SU-DHL-6 (cell line): ENCODE measurements around the gene PPP3CA.

ENCODE experiments used
- H2AFZ ChIP-seq: fragments of 200-600 bp; sonication (generic); 2 replicates; pipeline ENCODE4 v1.6.1; 2014; ENCODE audit warnings: low read depth, mild to moderate bottlenecking, moderate library complexity, mixed read lengths, antibody characterized with exemption, low read length; ENCODE audit not compliant: severe bottlenecking
- H3F3A ChIP-seq: fragments of 200-600 bp; shearing (Covaris generic); 2 replicates; pipeline ENCODE4 v1.6.0; 2016; ENCODE audit warnings: antibody characterized with exemption, mild to moderate bottlenecking; ENCODE audit not compliant: insufficient read depth
- H3K27ac ChIP-seq: fragments of 200-600 bp; sonication (generic); 2 replicates; pipeline ENCODE4 v1.5.1; 2016; ENCODE audit warnings: low read depth, mild to moderate bottlenecking, low read length, moderate library complexity, mixed read lengths
- H3K27me3 ChIP-seq: fragments of 200-600 bp; sonication (generic), shearing (Covaris generic); 2 replicates; pipeline ENCODE4 v1.6.0; 2014; ENCODE audit warnings: mild to moderate bottlenecking, low read length
- H3K36me3 ChIP-seq: fragments of 200-600 bp; sonication (generic); 2 replicates; pipeline ENCODE4 v1.6.1; 2014; ENCODE audit warnings: mild to moderate bottlenecking, low read length, mixed read lengths
- H3K4me2 ChIP-seq: fragments of 300-600, 200-600 bp; shearing (Covaris generic), sonication (generic); 2 replicates; pipeline ENCODE4 v1.6.0; 2014; ENCODE audit warnings: low read length, low read depth, mild to moderate bottlenecking; ENCODE audit not compliant: poor library complexity, severe bottlenecking
- H3K4me3 ChIP-seq: fragments of 200-600 bp; sonication (generic); 2 replicates; pipeline ENCODE4 v1.5.1; 2014; ENCODE audit warnings: antibody characterized with exemption, low read length, mild to moderate bottlenecking, mixed read lengths; ENCODE audit not compliant: insufficient read depth, poor library complexity, severe bottlenecking
- H3K79me2 ChIP-seq: fragments of 200-600 bp; sonication (generic); 2 replicates; pipeline ENCODE4 v1.6.1; 2014; ENCODE audit warnings: mild to moderate bottlenecking, low read length, moderate library complexity; ENCODE audit not compliant: insufficient read depth
- H3K9ac ChIP-seq: fragments of 200-600 bp; sonication (generic); 2 replicates; pipeline ENCODE4 v1.7.0; 2014; ENCODE audit warnings: mild to moderate bottlenecking, low read length
- H3K9me2 ChIP-seq: fragments of 200-600 bp; sonication (generic); replicated peaks from 2 replicates; pipeline ENCODE4 v1.6.1; 2014; ENCODE audit warnings: low read length; ENCODE audit not compliant: insufficient read depth
- H3K9me3 ChIP-seq: fragments of 200-600 bp; sonication (generic); 2 replicates; pipeline ENCODE4 v1.6.1; 2014; ENCODE audit warnings: low read length, mixed read lengths; ENCODE audit not compliant: insufficient read depth
- H4K20me1 ChIP-seq: fragments of 200-600 bp; sonication (generic); 2 replicates; pipeline ENCODE4 v1.6.1; 2014; ENCODE audit warnings: low read depth, mild to moderate bottlenecking, antibody characterized with exemption, low read length, moderate library complexity, mixed read lengths
- CTCF ChIP-seq: fragments of 200-600 bp; sonication (generic); IDR thresholded peaks from one replicate; pipeline ENCODE4 v1.5.1; 2017; ENCODE audit warnings: antibody characterized with exemption, mild to moderate bottlenecking, low read length, moderate library complexity; ENCODE audit not compliant: insufficient read depth, poor library complexity, severe bottlenecking
- EZH2phosphoT487 ChIP-seq: fragments of 200-600 bp; sonication (generic), shearing (Covaris generic); conservative IDR thresholded peaks from 2 replicates; pipeline ENCODE4 v1.6.1; 2018; ENCODE audit warnings: mild to moderate bottlenecking, antibody characterized with exemption, low read length, moderate library complexity, mixed read lengths

Gene PPP3CA

DNA sequence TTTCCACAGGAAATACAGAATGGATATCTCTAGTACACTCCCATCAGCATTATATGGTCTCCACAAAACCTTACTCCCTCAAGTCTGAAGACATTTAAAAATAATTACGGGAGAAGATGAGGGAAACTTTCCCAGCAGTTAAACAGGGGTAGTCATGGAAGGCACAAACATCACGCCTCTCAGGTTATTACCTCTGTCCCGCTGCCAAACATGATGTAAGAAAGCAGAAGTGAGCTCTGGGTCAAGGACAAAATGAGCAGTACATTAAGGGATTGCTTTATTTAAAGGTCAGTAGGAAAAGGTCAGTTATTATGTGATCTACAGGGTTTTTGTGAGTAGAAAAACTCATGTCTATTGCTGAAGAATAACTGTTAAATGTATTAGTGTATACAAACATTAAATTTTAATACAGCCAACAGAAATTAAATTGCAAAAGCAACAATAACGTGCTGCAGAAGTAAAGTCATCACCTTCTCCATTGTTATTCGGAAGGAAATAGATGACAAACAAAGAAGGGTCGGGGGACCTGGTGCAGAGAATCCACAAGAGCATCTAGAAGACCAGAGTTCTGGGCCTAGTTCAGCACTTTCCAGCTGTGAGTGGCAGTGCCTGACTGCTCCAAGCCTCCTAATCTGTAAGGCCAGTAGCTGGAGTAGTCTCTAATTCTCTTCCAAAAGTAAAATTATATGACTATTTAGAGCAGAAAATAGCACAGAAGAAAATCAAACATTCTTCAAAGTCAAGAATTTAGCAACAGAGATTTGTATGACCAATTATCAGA lies 171.2 kb downstream of the PPP3CA start:
- no peak overlapping the region for H3K4me2 ChIP-seq
- no peak overlapping the region for H2AFZ ChIP-seq
- no peak overlapping the region for H3K9ac ChIP-seq
- H4K20me1 ChIP-seq = no peaks in the 10 kb centered on the region
- no peaks in the 10 kb centered on the region for H3K9me3 ChIP-seq
- H3K9me2 ChIP-seq = no peaks in the 10 kb centered on the region
- no peaks in the 10 kb centered on the region for H3K36me3 ChIP-seq
- TF ChIP-seq EZH2phosphoT487 = no peak
- TF ChIP-seq CTCF = no peak
- no peaks in the 10 kb centered on the region for H3K27me3 ChIP-seq
- H3F3A ChIP-seq = no peaks in the 10 kb centered on the region
- H3K27ac ChIP-seq = no peak overlapping the region
- no peak overlapping the region for H3K4me3 ChIP-seq
- no peaks in the 10 kb centered on the region for H3K79me2 ChIP-seq

GRCh38 chr4:101174679-101175345 lies 172.5 kb downstream of the PPP3CA start:
- H3K9me2 ChIP-seq = no peaks in the 10 kb centered on the region
- H4K20me1 ChIP-seq = no peaks in the 10 kb centered on the region
- no peaks in the 10 kb centered on the region for H3K9me3 ChIP-seq
- H3K4me3 ChIP-seq = no peak overlapping the region
- no peak overlapping the region for H3K4me2 ChIP-seq
- H3K36me3 ChIP-seq = no peaks in the 10 kb centered on the region
- H2AFZ ChIP-seq = no peak overlapping the region
- no peak overlapping the region for H3K27ac ChIP-seq
- no peaks in the 10 kb centered on the region for H3F3A ChIP-seq
- H3K9ac ChIP-seq = no peak overlapping the region
- no peaks in the 10 kb centered on the region for H3K27me3 ChIP-seq
- H3K79me2 ChIP-seq = no peaks in the 10 kb centered on the region
- TF ChIP-seq CTCF = no peak
- TF ChIP-seq EZH2phosphoT487 = no peak

DNA sequence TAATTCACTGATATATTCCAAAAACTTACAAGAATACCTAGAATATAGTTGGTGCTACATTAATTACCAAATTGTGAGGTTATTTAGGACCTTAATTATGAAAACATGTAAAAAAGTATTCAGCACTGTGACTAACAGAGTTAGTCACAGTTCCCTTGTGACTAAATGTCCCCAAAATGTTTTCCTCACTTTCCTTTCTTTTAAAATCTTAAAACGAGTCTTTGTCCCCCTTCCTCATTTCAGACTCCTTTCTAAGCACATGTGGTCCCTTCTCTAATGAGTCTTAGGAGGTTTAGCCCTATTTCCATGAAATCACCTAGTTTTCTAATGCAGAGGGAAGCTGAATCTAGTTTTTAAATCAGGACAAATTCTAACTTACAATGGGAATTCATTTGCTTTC lies 175.0 kb downstream of the PPP3CA start:
- no peak overlapping the region for H3K4me3 ChIP-seq
- no peaks in the 10 kb centered on the region for H3F3A ChIP-seq
- no peaks in the 10 kb centered on the region for H3K27me3 ChIP-seq
- no peaks in the 10 kb centered on the region for H3K9me3 ChIP-seq
- H4K20me1 ChIP-seq = no peaks in the 10 kb centered on the region
- H2AFZ ChIP-seq = no peak overlapping the region
- H3K36me3 ChIP-seq = no peaks in the 10 kb centered on the region
- no peak for TF ChIP-seq EZH2phosphoT487
- no peak for TF ChIP-seq CTCF
- no peaks in the 10 kb centered on the region for H3K9me2 ChIP-seq
- no peaks in the 10 kb centered on the region for H3K79me2 ChIP-seq
- H3K27ac ChIP-seq = no peak overlapping the region
- H3K9ac ChIP-seq = no peak overlapping the region
- H3K4me2 ChIP-seq = no peak overlapping the region
